Esophagus squamous epithelium (tissue), 5 donors: ENCODE measurements around the gene CD34. TPM values are rescaled to one million over a fixed set of nuclear protein-coding genes. Genes with fewer than 3 reads are reported as not detected.

ENCODE experiments used
- DNase-seq: peaks from one replicate; lab custom pipeline; 2025; lab: John Stamatoyannopoulos, UW
- H3K27ac ChIP-seq, 4 donors: fragments of 200-600 bp; sonication (generic); one replicate each; pipeline ENCODE4 v1.5.1; 2016 to 2019; ENCODE audit warnings: mild to moderate bottlenecking in 1 of 4
- H3K27me3 ChIP-seq, 4 donors: fragments of 200-600 bp; sonication (generic); 1 replicate in 3 of 4; 2 replicates in 1 of 4; pipeline versions ENCODE4 v1.5.1 to v1.6.0; 2017 to 2021; ENCODE audit warnings: antibody characterized with exemption in 1 of 4
- H3K36me3 ChIP-seq, 3 donors: fragments of 200-600 bp; sonication (generic); one replicate each; pipeline ENCODE4 v1.5.1; 2016 to 2019
- H3K4me1 ChIP-seq, 3 donors: fragments of 200-600 bp; sonication (generic); one replicate each; pipeline ENCODE4 v1.5.1; 2017 to 2019
- H3K4me3 ChIP-seq, 4 donors: fragments of 200-600 bp; sonication (generic); 1 replicate in 3 of 4; 2 replicates in 1 of 4; pipeline ENCODE4 v1.5.1; 2016 to 2019; ENCODE audit warnings: mild to moderate bottlenecking in 2 of 4, moderate library complexity in 1 of 4
- H3K9me3 ChIP-seq, 3 donors: fragments of 200-600 bp; sonication (generic); one replicate each; pipeline ENCODE4 v1.5.1; 2016 to 2019
- POLR2A ChIP-seq, 4 donors: fragments of 450-650 bp; IDR thresholded peaks; one replicate each; pipeline ENCODE4 v1.6.1; 2017; ENCODE audit warnings: antibody characterized with exemption in 4 of 4, mild to moderate bottlenecking in 4 of 4, moderate library complexity in 3 of 4
- WGBS, 2 donors: methylation state at CpG; one replicate each; pipeline ENCODE4 v1.1.5; 2018; 5-methylcytosine and 5-hydroxymethylcytosine counted together
- intact Hi-C: fragments of 100-400 bp; cut with DNase I; formaldehyde crosslinking; loops from one replicate; pipeline ENCODE4 v1.15.0; 2022
- total RNA-seq, 4 donors: library from RNA; depleted of rRNA; stranded (reverse); fragments of >200 nt; gene quantifications; one replicate each; pipeline ENCODE4 v1.1.0, GENCODE V29; 2016
- TF ChIP-seq, protein P1 (sequence below), 6 experiments: fragments of 450-650 bp in 4 of 6; fragments of 200-600 bp in 2 of 6; sonication (generic) in 2 of 6; IDR thresholded peaks; one replicate each; pipeline ENCODE4 v1.5.1; 2016 to 2019; ENCODE audit warnings: antibody characterized with exemption in 6 of 6, mild to moderate bottlenecking in 4 of 6, moderate library complexity in 4 of 6
- donor health status: DM: yes; HTN: yes; CAD: no.

Gene CD34
- total RNA-seq, 4 donors from 2014 or later: 1.3 to 32.2 (median 11.0) TPM

DNA sequence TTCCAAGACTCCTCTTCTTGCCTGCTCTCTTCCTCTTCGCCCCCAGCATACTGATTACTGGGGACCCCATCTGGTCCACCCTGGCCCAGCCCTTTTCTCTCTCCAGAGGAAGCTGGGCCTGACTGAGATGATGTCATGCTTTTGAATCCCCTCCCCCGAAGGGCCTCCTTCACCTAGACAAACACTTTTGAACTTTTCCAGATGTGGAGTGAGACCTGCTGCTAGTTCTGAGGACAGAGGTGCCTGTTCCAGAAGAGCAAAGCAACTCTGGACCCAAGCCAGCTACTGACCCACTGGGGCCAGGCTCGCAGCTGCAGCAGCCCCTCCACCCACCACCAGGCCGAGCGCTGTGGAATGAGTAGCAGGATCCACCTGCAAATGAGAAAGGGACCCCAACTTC lies 8.4 kb downstream of the CD34 start:
- WGBS, 2 donors: 61 to 88% methylated on average over 2 of the region's 5 CpGs
- intact Hi-C loops: no loop called here
- H3K27me3 ChIP-seq: no peaks in the 10 kb centered on the region

GRCh38 chr1:207901041-207901653 lies 9.8 kb downstream of the CD34 start:
- intact Hi-C loops: no loop called here
- H3K27ac ChIP-seq: peak overlapping the region in 1 of 4 donors; percentile 24

More for the DNA sequence above, 8.4 kb downstream of the CD34 start:
- Histone ChIP-seq H3K9me3 (no peaks in the 10 kb centered on the region), H3K4me1 (peaks cover 0 to 31% (median 0%) of the 10 kb centered on the region in 3 donors), H3K4me3 (no peak overlapping the region), H3K27ac (peak overlapping the region in 2 of 4 donors; percentile 1 to 41), H3K36me3 (no peaks in the 10 kb centered on the region)
- TF ChIP-seq, protein P1, sequence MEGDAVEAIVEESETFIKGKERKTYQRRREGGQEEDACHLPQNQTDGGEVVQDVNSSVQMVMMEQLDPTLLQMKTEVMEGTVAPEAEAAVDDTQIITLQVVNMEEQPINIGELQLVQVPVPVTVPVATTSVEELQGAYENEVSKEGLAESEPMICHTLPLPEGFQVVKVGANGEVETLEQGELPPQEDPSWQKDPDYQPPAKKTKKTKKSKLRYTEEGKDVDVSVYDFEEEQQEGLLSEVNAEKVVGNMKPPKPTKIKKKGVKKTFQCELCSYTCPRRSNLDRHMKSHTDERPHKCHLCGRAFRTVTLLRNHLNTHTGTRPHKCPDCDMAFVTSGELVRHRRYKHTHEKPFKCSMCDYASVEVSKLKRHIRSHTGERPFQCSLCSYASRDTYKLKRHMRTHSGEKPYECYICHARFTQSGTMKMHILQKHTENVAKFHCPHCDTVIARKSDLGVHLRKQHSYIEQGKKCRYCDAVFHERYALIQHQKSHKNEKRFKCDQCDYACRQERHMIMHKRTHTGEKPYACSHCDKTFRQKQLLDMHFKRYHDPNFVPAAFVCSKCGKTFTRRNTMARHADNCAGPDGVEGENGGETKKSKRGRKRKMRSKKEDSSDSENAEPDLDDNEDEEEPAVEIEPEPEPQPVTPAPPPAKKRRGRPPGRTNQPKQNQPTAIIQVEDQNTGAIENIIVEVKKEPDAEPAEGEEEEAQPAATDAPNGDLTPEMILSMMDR (IDR thresholded peaks at IDR 0.05): no peak
- TF ChIP-seq POLR2A (IDR thresholded peaks at IDR 0.05): no peak
- DNase-seq: no peak

DNA sequence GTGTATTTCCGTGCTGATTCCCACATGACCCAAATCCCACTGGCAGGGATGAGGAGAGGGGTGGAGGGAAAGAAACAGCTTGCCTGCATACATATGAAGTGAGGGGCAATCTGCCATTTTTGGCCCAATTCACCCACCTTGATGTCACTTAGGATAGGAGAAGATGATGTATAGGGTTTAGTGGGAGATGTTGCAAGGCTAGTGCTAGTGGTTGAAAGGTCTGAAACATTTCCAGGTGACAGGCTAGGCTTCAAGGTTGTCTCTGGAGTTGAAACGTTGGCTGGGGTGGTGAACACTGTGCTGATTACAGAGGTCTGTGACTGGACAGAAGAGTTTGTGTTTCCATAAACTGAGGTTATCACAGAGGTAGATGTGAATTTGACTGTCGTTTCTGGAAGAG lies 12.1 kb downstream of the CD34 start:
- Histone ChIP-seq H3K4me3 (no peak overlapping the region), H3K27ac (peak overlapping the region in 1 of 4 donors; percentile 16), H3K4me1 (peaks cover 0 to 31% (median 0%) of the 10 kb centered on the region in 3 donors), H3K27me3 (no peaks in the 10 kb centered on the region), H3K36me3 (no peaks in the 10 kb centered on the region), H3K9me3 (no peaks in the 10 kb centered on the region)
- TF ChIP-seq, protein P1 (IDR thresholded peaks at IDR 0.05): no peak
- TF ChIP-seq POLR2A (IDR thresholded peaks at IDR 0.05): no peak
- 62 to 75% methylated on average over 3 of the region's 3 CpGs for WGBS, 2 donors
- intact Hi-C loops: no loop called here
- DNase-seq: no peak

More at GRCh38 chr1:207901041-207901653, 9.8 kb downstream of the CD34 start:
- Histone ChIP-seq H3K36me3 (no peaks in the 10 kb centered on the region), H3K9me3 (no peaks in the 10 kb centered on the region), H3K4me3 (no peak overlapping the region), H3K27me3 (no peaks in the 10 kb centered on the region), H3K4me1 (peaks cover 0 to 36% (median 0%) of the 10 kb centered on the region in 3 donors)
- WGBS, 2 donors: 67% methylated on average over 1 of the region's 2 CpGs; no CpG with 5 or more reads in 1 of the 2 donors
- no peak for TF ChIP-seq POLR2A (IDR thresholded peaks at IDR 0.05)
- TF ChIP-seq, protein P1 (IDR thresholded peaks at IDR 0.05): no peak
- no peak for DNase-seq

GRCh38 chr1:207898260-207898659 lies 12.7 kb downstream of the CD34 start:
- no peak for DNase-seq
- WGBS, 2 donors: 29 to 100% methylated on average over 1 to 2 of the region's 2 CpGs
- peaks cover 0 to 26% (median 0%) of the 10 kb centered on the region in 3 donors for H3K4me1 ChIP-seq
- H3K4me3 ChIP-seq: no peak overlapping the region
- no peaks in the 10 kb centered on the region for H3K27me3 ChIP-seq
- no peaks in the 10 kb centered on the region for H3K9me3 ChIP-seq
- intact Hi-C loops: no loop called here
- peak overlapping the region in 2 of 4 donors; percentile 16 to 43 for H3K27ac ChIP-seq
- no peaks in the 10 kb centered on the region for H3K36me3 ChIP-seq
- no peak for TF ChIP-seq POLR2A (IDR thresholded peaks at IDR 0.05)
- TF ChIP-seq, protein P1 (IDR thresholded peaks at IDR 0.05): no peak

DNA sequence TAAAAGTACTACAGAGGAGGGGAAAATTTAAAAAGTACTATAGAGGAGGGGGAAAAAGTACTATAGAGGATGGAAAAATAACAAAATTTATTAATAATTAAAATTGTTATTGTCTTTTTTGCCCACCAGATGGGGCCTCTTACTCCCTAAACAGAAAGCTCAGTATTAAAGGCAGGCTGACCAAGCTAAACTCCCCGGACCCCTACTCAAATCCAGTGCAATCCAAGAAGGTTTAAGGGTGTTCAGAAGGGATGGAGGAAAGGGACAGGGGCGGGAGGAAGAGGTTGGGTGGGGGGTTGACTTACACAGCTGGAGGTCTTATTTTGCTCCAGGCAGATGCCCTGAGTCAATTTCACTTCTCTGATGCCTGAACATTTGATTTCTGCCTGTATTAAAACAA lies 13.7 kb downstream of the CD34 start:
- no peak for DNase-seq
- H3K27me3 ChIP-seq: no peaks in the 10 kb centered on the region
- no peak overlapping the region for H3K4me3 ChIP-seq
- peak overlapping the region in 3 of 4 donors; percentile 15 to 36 (median 32) for H3K27ac ChIP-seq
- WGBS, 2 donors: 24 to 42% methylated on average over 2 of the region's 2 CpGs
- TF ChIP-seq, protein P1 (IDR thresholded peaks at IDR 0.05): peak in 2 of 6 experiments; percentile 8 to 12
- TF ChIP-seq POLR2A (IDR thresholded peaks at IDR 0.05): no peak
- no peaks in the 10 kb centered on the region for H3K9me3 ChIP-seq
- no peaks in the 10 kb centered on the region for H3K36me3 ChIP-seq
- intact Hi-C loops: no loop called here
- peaks cover 0 to 27% (median 0%) of the 10 kb centered on the region in 3 donors for H3K4me1 ChIP-seq
